DND-41 (cell line): ENCODE results near the gene PLD2.

Experiments used
- CTCF ChIP-seq: IDR thresholded peaks from 2 replicates; pipeline ENCODE4 v1.5.1; 2012; ENCODE audit warnings: borderline replicate concordance, low read length, moderate library complexity, mild to moderate bottlenecking; ENCODE audit not compliant: poor library complexity, severe bottlenecking; ENCODE audit errors: extremely low read depth
- EZH2 ChIP-seq: IDR thresholded peaks from 3 replicates; pipeline ENCODE4 v1.6.1; 2012; ENCODE audit warnings: borderline replicate concordance, low read depth, mild to moderate bottlenecking, moderate library complexity, low read length, inconsistent platforms; ENCODE audit not compliant: severe bottlenecking

- TF ChIP-seq CTCF: no peak
- TF ChIP-seq EZH2: no peak
Measured at GRCh38 chr17:4808378-4808767, 1.4 kb downstream of the PLD2 start.
